Keratinocyte (primary cell): ENCODE data around the gene ALDH7A1.

Source experiments
- EZH2 ChIP-seq: IDR thresholded peaks from one replicate; pipeline ENCODE4 v1.6.1; 2012; ENCODE audit warnings: inconsistent platforms, mild to moderate bottlenecking, low read length, moderate library complexity
- TF ChIP-seq, protein P1 (sequence below), 3 experiments: IDR thresholded peaks in 1 of 3; conservative IDR thresholded peaks in 1 of 3; optimal IDR thresholded peaks in 1 of 3; 2 replicates in 2 of 3; 3 replicates in 1 of 3; pipeline versions ENCODE3 to v1.5.1; 2011; ENCODE audit warnings: low read length in 3 of 3, mild to moderate bottlenecking in 3 of 3, moderate library complexity in 2 of 3, control low read depth in 1 of 3, inconsistent platforms in 1 of 3; ENCODE audit not compliant: insufficient read depth in 2 of 3; ENCODE audit errors: extremely low read depth in 1 of 3

- TF ChIP-seq, protein P1, sequence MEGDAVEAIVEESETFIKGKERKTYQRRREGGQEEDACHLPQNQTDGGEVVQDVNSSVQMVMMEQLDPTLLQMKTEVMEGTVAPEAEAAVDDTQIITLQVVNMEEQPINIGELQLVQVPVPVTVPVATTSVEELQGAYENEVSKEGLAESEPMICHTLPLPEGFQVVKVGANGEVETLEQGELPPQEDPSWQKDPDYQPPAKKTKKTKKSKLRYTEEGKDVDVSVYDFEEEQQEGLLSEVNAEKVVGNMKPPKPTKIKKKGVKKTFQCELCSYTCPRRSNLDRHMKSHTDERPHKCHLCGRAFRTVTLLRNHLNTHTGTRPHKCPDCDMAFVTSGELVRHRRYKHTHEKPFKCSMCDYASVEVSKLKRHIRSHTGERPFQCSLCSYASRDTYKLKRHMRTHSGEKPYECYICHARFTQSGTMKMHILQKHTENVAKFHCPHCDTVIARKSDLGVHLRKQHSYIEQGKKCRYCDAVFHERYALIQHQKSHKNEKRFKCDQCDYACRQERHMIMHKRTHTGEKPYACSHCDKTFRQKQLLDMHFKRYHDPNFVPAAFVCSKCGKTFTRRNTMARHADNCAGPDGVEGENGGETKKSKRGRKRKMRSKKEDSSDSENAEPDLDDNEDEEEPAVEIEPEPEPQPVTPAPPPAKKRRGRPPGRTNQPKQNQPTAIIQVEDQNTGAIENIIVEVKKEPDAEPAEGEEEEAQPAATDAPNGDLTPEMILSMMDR (optimal IDR thresholded peaks at IDR 0.05 in 1 of 3, IDR thresholded peaks at IDR 0.05 in 1 of 3, conservative IDR thresholded peaks at IDR 0.05 in 1 of 3; ENCODE audit: extremely low read depth in 1 of 3, insufficient read depth in 2 of 3, low read length in 3 of 3), result no peak
- no peak for TF ChIP-seq EZH2
Observed at GRCh38 chr5:126527158-126527557, 67.9 kb downstream of the ALDH7A1 start.
